GM21576 (cell line): ENCODE results near the gene CALM3.

ENCODE experiments used
- ATAC-seq: cut with Tn5 transposase; IDR thresholded peaks from one replicate; pipeline ENCODE4 v1.9.1; 2021; ENCODE audit warnings: mild to moderate bottlenecking, moderate library complexity; ENCODE audit not compliant: unreplicated experiment

Gene CALM3

GRCh38 chr19:46599716-46600373, 1.3 kb upstream of the CALM3 start:
- ATAC-seq, result no peak

- peak; percentile 78 for ATAC-seq
Measured at GRCh38 chr19:46600384-46601317, 479 bp upstream of the CALM3 start.

GRCh38 chr19:46602392-46603194, 1.5 kb downstream of the CALM3 start:
- ATAC-seq, result no peak

GRCh38 chr19:46603195-46603637, 2.1 kb downstream of the CALM3 start:
- ATAC-seq, result no peak

GRCh38 chr19:46603752-46604231, 2.7 kb downstream of the CALM3 start:
- no peak for ATAC-seq

- ATAC-seq, result no peak
Measured at GRCh38 chr19:46604781-46605355, 3.7 kb downstream of the CALM3 start.

GRCh38 chr19:46605356-46605821, 4.3 kb downstream of the CALM3 start:
- ATAC-seq, result no peak

GRCh38 chr19:46606019-46606418, 4.9 kb downstream of the CALM3 start:
- ATAC-seq, result no peak

GRCh38 chr19:46606681-46607447, 5.7 kb downstream of the CALM3 start:
- no peak for ATAC-seq

GRCh38 chr19:46607448-46607841, 6.3 kb downstream of the CALM3 start:
- ATAC-seq, result no peak

GRCh38 chr19:46608178-46608577, 7.0 kb downstream of the CALM3 start:
- ATAC-seq, result no peak

- no peak for ATAC-seq
Measured at GRCh38 chr19:46608581-46609345, 7.6 kb downstream of the CALM3 start.

GRCh38 chr19:46609511-46610412, 8.6 kb downstream of the CALM3 start:
- ATAC-seq, result no peak

- ATAC-seq, result no peak
Measured at GRCh38 chr19:46610413-46610775, 9.3 kb downstream of the CALM3 start.

- ATAC-seq, result no peak
Measured at GRCh38 chr19:46610851-46611770, 10.0 kb downstream of the CALM3 start.

GRCh38 chr19:46611776-46612175, 10.6 kb downstream of the CALM3 start:
- ATAC-seq, result no peak

- no peak for ATAC-seq
Measured at GRCh38 chr19:46613525-46613924, 12.4 kb downstream of the CALM3 start.
